GM21423 (cell line): Measurements from ENCODE around the gene GPATCH8.
"Not testable (repeated sequence)": the region's sequence is repeated elsewhere in the genome, so short reads cannot be mapped to it uniquely, and the experiment has no call there.

Experiments
- ATAC-seq: cut with Tn5 transposase; IDR thresholded peaks from one replicate; pipeline ENCODE4 v1.9.1; 2021; ENCODE audit warnings: mild to moderate bottlenecking, moderate library complexity; ENCODE audit not compliant: unreplicated experiment

GPATCH8 gene

DNA sequence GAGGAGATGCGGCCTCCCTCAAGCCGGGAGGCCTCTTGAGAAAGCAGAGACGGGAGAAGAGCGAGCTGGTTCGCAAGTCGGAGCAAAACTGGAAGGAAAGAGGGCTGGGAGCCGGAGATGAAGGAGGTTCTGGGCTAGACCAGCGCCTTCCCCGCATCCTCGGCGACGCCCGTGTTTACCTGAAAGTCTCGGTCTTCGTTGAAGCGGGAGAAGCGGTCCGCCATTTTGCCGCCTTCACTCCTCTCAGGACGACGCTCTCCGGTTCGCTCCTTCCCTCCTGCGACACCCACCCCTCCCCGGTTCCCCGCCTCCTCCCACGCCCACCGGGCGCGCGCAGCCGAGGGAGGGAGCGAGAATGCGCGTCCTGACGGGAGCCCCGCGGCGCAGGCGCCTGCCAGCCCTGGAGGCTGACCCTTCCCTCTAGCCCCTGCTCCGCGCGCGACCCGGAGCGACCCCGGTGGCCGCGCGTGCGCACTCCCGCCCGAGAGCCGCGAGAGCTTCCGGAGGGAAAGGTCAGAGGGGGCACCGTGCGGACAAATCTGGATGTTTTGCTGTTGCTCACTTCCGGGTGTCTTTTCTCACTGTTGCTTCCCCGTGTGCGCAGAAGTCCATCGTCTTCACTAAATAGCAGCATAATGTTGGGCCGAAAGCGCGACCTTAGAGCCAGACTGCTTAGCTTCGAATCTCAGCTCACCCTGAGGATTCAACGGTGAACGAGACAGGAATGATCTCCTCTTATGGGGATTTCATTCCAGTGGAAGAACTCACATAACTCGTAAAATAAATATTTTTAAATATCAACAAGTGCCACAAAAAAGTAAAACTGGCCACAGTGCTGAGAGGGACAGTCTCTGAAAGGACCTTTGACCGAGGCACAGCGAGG lies at the start of gene GPATCH8:
Gene GPATCH8 (minus strand): TSS at position 260 of the 883 bp plus-strand sequence. CDS start 36 bp downstream, at position 224.
- ATAC-seq = peak; percentile 90

DNA sequence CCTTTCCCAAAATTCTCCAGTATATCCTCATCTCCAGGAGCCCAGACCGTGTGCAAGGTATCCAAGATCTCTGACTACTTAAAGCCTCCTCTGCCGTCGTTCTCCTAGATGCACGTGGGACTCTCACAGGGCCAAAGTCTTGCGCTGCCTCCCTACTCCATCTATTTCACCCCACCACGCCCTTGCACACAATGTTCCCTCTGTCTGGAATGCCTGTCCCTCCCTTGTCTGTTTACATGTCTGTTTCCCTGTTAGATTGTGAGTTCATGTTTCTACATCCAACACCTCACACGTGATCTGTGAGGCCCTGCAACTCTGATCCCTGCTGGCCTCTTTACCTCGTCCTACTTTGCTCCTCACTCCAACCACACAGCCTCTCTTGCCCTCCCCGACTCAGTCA lies 49.2 kb upstream of the GPATCH8 start:
- no peak for ATAC-seq

DNA sequence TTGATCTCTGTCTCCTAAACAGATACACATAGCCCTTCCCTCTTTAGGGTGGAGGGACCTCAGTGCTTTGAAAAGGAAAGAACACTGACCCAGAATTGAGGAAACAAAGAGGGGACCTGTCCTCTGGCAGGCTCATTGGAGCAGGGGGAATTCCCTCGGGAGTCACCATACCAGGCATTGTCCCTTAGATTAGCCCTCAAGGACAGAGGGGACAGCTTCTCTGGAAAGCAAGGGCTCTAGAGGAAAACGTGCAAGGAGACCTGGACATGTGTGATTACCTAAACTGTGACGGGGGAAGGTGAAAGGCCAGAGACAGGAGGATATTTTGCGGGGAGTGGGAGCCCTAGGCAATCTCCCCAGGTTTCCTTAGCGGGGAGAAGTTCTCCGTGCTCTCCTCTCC lies 46.5 kb upstream of the GPATCH8 start:
- no peak for ATAC-seq

DNA sequence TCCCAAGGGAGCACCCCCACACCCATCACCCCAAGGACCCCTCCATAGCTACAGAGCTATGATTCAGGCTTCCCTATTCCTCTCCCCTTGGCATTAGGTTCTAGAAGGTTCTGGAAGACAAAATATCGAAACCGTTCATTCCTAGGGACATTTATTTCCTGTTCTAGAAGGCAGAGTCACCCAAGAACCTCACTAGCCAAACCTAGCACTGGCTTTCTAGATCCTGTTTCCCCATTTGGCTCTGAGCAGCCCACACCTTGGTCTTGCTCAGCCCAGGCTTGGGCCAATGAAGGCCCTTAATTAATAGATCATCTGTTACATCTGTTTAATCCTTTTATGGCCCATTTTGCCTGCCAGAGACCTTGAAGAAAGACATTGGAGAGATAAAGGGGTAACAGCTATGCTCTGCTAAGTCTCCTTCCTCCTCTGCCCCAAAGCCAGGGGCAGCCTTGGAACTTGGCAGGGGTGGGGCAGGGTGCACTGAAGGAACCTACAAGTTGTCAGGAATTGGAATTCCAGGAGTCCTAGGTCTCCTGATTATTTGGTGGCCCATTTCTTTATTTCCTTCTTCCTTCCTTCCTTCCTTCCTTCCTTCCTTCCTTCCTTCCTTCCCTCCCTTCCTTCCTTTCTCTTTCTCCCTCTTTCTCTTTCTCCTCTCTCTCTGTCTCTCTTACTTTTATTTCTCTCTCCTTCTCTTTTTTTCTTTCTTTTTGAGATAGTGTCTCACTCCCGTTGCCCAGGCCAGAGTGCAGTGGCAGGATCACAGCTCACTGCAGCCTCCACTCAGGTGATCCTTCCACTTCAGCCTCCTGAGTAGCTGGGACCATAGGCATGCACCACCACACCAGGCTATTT lies 45.4 kb upstream of the GPATCH8 start:
- ATAC-seq = no peak

DNA sequence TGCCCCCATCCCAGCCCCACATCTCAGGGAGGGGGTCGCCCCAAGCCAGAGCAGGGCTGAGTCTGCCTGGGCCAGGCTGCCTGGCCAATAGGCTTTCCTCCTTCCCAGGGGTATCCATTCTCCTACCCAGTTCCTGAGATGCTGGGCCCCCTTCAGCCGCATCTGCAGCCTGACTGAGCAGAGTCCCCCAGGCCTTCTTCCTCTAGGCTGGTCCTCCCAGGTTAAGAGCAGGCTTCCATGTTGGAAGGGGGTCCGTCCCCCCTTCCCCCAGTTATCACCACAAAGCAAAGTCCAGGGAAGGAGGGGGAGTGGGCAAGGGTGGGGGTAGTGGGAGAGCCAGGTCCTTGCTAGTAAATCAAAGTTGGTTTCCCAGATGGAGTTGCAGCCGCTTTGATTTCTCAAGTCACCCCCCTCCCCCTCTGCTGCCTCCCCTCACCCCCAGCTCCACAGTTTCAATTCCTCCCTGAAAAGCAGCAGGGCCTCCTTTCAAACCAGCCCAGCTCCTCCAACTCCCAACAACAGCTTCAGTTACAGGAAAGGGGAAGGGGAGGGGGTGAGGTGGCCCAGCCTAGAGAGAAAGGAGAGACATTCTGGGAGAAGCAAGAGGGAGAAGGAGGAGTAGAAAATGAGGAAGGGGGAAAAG lies 44.5 kb upstream of the GPATCH8 start:
- no peak for ATAC-seq

DNA sequence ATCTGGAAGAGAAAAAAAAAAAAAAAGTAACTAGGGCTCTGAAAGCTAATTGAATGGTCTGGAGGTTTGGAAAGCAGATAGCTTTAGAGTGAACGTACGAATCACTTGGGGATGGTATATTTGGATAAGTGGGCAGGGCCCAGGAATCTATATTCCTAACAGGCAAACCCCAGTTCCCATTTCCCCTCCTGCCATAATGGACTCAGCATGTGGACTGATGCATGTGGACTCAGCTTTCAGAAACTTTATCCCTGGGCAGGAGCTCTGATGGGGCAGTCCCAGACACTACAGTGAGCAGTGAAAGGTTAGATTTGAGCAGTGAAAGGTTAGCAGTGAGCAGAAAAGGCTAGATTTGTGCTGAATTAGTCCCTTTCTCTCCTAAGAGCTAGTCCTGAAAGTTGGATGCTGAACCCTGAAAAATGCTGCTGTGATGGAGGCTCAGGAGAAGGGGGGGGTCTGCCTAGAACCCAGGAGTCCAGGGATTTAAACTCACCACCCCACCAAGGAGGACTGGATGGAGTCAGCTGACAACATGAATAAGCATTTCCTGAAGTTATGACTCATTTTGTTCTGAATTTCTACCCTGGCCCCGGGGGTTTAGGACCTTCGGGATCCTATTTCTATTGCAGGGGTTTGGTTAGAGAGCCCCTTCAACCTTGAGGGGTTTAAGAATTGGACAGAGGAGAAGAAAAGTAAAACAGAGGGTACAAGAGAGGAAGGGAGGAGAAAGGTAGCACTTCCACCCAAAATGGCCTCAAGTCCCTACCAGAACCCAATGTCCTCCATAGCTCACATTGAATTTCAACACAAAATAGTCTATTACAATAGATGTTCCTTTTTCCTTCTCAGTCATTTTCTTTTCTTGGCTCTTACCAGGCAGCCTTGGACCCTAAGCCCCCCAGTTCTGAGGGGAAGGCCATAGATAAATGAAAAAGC lies 43.7 kb upstream of the GPATCH8 start:
- ATAC-seq = no peak

DNA sequence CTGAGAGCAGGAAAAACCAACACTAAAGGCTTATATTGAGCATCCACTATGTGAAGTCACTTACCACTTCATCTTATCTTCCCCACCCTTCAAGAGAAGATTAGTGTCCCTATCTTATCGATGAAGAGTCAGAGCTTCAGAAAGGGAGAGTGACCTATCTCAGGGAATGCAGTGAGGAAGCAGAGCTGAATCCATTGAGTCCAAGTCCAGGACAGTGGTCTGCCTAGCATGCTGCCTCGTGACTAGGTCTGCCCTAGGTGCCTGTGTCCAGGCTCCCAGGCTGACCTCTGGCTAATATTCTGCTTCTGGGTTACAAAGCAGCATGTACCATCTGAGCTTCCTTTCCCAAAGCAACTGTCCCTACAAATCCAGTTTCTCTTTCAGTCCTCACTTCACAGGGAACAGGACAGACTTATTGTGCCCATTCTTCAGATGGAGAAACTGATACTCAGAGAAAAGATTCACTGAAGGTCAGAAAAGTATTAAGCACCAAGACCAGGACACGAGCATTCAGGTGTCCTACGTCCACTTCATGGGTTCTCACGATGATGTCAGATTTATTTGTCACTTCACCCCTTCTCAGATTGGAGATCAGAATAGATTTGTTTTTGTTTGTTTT lies 40.8 kb upstream of the GPATCH8 start:
- ATAC-seq = no peak

DNA sequence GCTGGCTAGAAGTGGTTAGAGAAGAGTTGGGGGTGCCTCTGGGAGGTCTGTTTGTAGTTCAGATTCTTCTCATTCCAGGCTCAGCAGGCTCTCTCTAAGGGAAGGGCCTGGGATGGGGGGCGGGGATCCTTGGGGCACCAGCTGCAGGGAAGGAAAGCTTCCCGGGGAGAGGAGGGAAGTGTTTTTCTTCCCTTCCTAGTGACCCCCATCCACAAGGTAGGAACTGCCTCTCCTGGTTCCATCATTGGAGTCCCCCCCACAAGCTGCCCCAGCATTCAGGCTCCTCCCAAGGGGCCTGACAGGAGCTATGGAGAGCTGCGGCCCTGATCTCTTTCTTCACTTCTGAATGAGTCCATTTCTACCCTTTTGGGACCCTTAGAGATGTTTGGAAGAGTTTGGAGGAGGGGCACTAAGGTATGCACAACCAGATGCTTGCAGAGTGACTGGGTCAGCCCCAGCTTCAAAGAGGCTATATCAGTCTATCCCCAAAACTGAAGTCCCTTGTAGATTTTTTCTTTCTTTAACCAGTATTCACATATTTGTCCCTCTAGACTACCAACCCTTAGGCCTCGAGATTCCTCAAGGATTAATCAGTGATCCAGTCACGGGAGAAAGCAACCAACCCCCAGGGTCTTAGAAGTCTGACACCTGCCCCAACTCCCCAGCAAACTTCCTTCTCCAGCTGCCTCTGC lies 40.2 kb upstream of the GPATCH8 start:
- ATAC-seq = no peak

DNA sequence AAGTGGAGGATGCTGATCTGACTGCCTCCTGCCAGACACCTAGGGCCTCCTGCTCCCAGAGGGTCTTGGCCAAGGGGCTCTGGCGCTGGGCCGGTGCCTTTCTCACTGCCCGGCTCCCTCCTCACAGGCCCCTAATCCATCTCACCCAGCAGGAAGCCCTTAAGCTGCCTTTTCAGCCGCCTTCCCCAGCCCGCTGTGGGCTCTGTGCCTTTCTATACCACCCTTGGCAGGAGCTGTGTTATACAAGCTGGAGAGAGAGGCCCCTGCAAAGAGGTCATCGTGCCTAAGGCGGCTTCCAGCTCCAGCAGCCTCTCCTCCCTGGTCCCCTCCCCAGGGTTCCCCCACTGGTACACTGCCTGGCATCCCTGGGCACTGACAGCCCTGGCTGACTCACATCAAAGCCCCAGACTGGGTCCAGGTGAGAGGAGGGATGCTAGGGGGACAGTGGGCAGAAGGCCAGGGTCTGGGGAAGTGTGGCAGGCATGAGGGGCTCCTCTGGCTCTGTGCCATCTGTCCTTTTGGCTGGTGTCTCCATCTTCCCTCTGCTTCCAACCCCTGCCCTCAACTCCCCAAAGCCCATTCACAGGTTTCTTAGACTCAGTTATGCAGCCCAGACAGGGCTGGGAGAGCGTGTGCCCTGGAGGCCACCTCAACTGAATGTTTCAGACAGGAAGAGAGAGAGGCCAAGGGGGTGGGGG lies 38.8 kb upstream of the GPATCH8 start:
- no peak for ATAC-seq

DNA sequence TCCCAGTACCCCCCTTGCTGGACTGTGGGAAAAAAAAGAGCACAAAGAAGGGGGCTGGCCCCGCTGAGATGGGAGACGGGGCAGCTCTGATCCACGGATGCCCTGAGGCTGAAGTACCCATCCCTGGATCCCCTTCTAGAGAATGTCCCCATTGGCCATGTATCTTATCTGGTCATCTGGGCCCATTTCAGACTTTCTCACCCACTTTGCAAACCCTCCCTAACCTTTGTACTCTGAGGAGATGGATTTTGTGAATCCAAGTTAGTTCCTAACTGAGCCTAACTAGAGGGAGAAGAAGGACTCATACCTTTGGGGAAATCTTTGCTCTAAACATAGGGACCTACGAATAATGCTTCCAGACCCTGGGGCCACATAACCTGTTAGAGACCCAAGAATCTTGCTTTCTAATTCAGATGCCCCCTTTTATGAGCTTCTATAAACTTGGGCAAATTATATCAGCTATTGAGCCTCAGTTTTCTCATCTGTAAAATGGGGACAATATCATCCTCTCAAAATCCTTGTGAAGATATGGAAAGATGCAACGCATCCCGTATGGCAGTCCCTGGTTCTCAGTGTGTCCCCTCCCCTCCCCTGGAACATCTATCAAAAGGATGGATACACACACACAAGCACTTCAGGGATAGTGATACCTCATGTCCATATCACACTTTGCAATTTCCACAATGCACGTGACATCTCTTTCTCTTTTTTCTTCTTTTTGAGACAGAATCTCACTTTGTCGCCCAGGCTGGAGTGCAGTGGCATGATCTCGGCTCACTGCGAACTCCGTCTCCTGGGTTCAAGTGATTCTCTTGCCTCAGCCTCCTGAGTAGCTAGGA lies 37.3 kb upstream of the GPATCH8 start:
- no peak for ATAC-seq

DNA sequence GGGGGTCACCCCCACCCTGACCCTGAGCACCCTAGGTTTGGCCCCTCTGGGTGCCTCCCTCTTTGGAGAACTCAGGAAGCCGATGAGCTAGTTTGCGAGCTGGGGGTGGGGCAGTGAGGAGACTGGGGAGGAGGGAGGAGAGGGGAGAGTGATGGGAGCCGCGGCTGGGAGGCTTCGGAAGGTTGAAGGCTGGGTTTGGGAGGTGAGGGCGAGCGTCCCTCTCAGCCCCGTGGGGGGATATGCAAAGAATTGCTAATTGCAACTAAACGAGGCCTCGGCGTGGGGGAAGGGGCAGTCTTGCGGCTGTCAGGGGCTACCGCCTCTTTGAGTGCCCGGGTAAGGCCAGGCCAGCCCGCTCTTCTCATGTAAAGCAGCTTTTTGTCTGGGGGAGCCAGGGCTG lies 36.5 kb upstream of the GPATCH8 start:
- ATAC-seq = no peak

DNA sequence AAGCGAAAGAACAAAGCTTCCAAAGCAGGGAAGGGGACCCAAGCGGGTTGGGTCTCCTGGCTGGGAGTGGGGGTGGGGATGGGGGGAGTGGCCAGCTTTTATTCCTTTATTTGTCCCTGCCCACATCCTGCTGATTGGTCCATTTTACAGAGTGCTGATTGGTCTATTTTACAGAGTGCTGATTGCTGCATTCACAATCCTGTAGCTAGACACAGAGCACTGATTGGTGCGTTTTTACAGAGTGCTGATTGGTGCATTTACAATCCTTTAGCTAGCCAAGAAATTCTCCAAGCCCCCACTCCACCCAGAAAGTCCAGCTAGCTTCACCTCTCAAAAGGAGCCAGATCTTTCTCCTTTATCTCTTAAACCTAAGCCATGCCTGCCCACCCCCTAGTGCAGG lies 34.7 kb upstream of the GPATCH8 start:
- not testable (repeated sequence) for ATAC-seq

DNA sequence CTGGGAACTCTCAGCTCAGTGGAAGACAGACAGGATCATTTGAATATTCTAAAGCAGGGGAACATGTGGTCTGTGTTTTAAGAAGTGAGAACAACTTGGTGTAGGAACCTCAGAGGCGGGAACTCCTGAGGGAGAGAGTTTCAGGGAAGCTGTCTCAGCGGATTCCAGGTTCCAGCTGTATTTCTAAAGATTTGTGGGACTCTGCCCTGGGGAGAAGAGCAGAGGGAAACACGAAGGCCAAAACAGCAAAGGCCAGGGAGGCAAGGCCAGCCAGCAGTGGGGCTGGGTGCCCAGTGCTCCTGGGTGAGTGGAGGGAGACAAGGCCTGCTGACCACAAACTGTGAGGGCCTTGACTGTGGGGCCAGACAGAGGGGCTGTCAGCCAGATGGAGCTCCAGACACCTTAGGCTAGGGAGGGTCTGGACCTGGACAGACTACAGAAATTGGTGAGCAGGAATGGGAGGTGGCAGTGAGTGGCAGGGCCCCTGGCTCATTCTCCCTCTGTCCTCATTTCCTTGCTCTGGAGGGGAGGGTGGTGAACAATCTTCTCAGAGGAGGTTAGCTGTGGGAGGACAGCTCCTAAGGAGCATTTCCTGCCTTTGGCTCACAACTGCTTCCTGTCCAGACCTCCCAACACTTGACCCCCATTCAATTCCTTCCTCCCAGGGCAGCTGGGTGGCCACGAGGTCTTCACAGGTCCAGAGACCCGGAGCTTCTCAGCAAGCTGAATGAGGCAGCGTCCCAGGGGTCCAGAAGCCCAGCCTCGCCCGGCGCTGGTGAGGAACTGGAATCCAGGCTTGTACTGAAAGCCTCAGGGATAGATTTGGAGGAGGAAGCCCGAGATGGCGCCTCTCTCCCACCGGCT lies 33.1 kb upstream of the GPATCH8 start:
- ATAC-seq = no peak

DNA sequence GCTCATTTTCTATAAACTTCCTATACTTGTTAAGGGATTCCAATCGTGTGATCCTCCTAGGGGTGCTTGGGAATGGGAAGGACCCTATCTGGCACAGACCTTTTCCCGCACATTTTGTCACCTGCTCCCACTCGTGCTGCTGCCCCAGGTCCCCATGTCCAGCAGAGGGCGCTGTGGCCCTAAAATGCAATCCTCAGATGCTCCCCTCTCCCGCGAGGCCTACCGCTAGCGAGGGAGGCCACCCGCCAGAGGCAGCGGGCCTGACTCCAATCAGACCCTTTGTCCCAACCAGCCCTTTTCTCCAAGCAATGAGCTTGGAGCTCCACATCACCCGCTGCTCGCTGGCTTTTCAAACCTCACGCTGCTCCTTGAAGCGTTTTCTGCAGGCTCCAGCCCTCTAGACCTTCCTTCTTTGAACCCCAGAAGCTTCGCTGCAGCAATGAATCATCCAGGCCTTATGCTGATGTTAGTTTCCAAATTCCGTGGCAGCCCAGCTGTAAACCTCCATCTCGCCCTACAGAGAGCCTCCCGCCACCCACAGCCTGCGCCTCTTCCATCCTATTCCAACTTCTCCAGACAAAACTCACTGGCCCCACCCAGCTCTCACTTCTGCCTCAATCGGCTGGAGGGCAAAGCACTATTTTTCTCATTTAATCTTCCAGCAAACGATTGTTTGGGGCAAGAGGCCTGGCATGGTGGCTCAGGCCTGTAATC lies 30.5 kb upstream of the GPATCH8 start:
- no peak for ATAC-seq

DNA sequence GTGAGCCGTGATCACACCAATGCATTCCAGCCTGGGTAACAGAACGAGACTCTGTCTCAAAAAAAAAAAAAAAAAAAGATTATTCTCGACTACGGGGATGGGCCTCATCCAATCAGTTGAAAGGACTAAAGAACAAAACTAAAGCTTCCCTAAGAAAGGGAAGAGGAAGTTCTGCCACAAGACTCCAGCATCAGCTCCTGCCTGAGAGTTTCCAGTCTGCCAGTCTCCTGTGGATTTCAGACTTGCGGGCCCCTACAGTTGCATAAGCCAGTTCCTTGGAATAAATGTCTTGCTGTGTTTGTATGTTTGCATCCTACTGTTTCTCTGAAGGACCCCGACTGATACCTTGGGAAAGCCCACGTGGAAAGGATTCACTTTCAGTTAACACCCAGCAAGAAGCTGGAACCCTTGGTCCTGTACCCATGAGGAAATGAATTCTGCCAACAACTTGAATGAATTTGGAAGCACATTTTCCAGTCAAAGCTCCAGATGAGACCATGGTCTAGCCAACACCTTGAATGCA lies 27.8 kb upstream of the GPATCH8 start:
- no peak for ATAC-seq

DNA sequence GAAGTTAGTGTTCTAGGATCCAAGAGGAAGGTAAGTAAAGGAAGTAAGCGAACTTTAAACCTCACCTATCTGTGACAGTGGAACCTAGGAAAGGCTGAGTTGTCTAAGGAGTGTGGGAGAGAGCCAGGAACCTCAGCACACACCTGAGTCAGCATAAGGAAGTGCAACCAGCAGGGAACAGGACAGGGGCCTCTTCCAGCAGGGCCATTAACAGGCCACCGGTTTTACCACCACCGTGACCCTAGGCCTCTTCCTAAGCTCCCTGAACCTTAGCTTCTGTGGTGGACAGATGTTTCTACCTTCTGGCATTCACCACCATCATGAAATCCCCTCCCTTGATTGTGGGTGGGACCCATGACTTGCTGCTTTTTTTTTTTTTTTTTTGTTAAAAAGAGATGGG lies 26.7 kb upstream of the GPATCH8 start:
- ATAC-seq = no peak
